HL-60 (cell line): ENCODE data around the gene ESYT2.

Experiments
- DNase-seq, 2 experiments: peaks; one replicate each; pipeline ENCODE4 v3.0.0-alpha.2; 2010 to 2020; ENCODE audit warnings: low read depth in 1 of 2, low spot score in 1 of 2
- H3K27ac ChIP-seq: fragments of 250-450 bp; sonication (Bioruptor Pico); replicated peaks from 2 replicates; pipeline ENCODE4 v1.5.1; 2020; ENCODE audit warnings: mild to moderate bottlenecking, moderate library complexity
- H3K27me3 ChIP-seq: fragments of 250-450 bp; sonication (Bioruptor Pico); 2 replicates; pipeline ENCODE4 v1.5.1; 2021; ENCODE audit warnings: mild to moderate bottlenecking, moderate library complexity; ENCODE audit not compliant: insufficient read depth, poor library complexity, severe bottlenecking
- H3K4me3 ChIP-seq: replicated peaks from 2 replicates; pipeline ENCODE4 v1.5.1; 2011; ENCODE audit warnings: mild to moderate bottlenecking, control low read depth, low read length; ENCODE audit not compliant: insufficient read depth
- CTCF ChIP-seq: IDR thresholded peaks from one replicate; pipeline ENCODE4 v1.5.1; 2011; ENCODE audit warnings: low read length, control low read depth, inconsistent platforms; ENCODE audit not compliant: insufficient read depth
- GABPA ChIP-seq: IDR thresholded peaks from 2 replicates; pipeline ENCODE4 v1.6.1; 2012; ENCODE audit warnings: low read depth
- POLR2AphosphoS5 ChIP-seq: IDR thresholded peaks from 2 replicates; pipeline ENCODE4 v1.6.1; 2012; ENCODE audit warnings: low read depth
- REST ChIP-seq: IDR thresholded peaks from 2 replicates; pipeline ENCODE4 v1.6.1; 2012; ENCODE audit warnings: low read depth; ENCODE audit not compliant: insufficient replicate concordance
- SPI1 ChIP-seq: IDR thresholded peaks from 2 replicates; pipeline ENCODE4 v1.6.1; 2012; ENCODE audit warnings: low read depth, mild to moderate bottlenecking, borderline replicate concordance

ESYT2 gene

GRCh38 chr7:158733775-158734494 is 95.4 kb downstream of the ESYT2 start:
- no peak for TF ChIP-seq CTCF
- Histone ChIP-seq H3K4me3 (no peak overlapping the region), H3K27me3 (no peaks in the 10 kb centered on the region), H3K27ac (no peak overlapping the region)
- no peak for DNase-seq

- TF ChIP-seq SPI1 (no peak), REST (no peak)
- Histone ChIP-seq H3K27me3 (no peaks in the 10 kb centered on the region), H3K27ac (no peak overlapping the region), H3K4me3 (no peak overlapping the region)
- DNase-seq = no peak
Measured at GRCh38 chr7:158733220-158733519, 96.1 kb downstream of the ESYT2 start.

- Histone ChIP-seq H3K4me3 (no peak overlapping the region), H3K27ac (no peak overlapping the region), H3K27me3 (no peaks in the 10 kb centered on the region)
- TF ChIP-seq GABPA = no peak
- TF ChIP-seq REST = no peak
- no peak for TF ChIP-seq POLR2AphosphoS5
- no peak for DNase-seq
Measured at GRCh38 chr7:158732494-158733219, 96.7 kb downstream of the ESYT2 start.

GRCh38 chr7:158731761-158732160 is 97.5 kb downstream of the ESYT2 start:
- H3K27ac ChIP-seq = no peak overlapping the region
- TF ChIP-seq CTCF (no peak), POLR2AphosphoS5 (no peak), REST (no peak), SPI1 (no peak), GABPA (no peak)

More at GRCh38 chr7:158731761-158732160, 97.5 kb downstream of the ESYT2 start:
- no peaks in the 10 kb centered on the region for H3K27me3 ChIP-seq
- DNase-seq = no peak
- no peak overlapping the region for H3K4me3 ChIP-seq
